ENCODE measurements around the gene TACC3.

GRCh38 chr4:1778642-1779392 lies 57.5 kb downstream of the TACC3 start:
- no peak for TF ChIP-seq POLR2AphosphoS5 (IDR thresholded peaks at IDR 0.05; ENCODE audit: low read depth, low read length)
- TF ChIP-seq, protein P1, sequence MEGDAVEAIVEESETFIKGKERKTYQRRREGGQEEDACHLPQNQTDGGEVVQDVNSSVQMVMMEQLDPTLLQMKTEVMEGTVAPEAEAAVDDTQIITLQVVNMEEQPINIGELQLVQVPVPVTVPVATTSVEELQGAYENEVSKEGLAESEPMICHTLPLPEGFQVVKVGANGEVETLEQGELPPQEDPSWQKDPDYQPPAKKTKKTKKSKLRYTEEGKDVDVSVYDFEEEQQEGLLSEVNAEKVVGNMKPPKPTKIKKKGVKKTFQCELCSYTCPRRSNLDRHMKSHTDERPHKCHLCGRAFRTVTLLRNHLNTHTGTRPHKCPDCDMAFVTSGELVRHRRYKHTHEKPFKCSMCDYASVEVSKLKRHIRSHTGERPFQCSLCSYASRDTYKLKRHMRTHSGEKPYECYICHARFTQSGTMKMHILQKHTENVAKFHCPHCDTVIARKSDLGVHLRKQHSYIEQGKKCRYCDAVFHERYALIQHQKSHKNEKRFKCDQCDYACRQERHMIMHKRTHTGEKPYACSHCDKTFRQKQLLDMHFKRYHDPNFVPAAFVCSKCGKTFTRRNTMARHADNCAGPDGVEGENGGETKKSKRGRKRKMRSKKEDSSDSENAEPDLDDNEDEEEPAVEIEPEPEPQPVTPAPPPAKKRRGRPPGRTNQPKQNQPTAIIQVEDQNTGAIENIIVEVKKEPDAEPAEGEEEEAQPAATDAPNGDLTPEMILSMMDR (IDR thresholded peaks at IDR 0.05), result no peak
- TF ChIP-seq, protein P2, sequence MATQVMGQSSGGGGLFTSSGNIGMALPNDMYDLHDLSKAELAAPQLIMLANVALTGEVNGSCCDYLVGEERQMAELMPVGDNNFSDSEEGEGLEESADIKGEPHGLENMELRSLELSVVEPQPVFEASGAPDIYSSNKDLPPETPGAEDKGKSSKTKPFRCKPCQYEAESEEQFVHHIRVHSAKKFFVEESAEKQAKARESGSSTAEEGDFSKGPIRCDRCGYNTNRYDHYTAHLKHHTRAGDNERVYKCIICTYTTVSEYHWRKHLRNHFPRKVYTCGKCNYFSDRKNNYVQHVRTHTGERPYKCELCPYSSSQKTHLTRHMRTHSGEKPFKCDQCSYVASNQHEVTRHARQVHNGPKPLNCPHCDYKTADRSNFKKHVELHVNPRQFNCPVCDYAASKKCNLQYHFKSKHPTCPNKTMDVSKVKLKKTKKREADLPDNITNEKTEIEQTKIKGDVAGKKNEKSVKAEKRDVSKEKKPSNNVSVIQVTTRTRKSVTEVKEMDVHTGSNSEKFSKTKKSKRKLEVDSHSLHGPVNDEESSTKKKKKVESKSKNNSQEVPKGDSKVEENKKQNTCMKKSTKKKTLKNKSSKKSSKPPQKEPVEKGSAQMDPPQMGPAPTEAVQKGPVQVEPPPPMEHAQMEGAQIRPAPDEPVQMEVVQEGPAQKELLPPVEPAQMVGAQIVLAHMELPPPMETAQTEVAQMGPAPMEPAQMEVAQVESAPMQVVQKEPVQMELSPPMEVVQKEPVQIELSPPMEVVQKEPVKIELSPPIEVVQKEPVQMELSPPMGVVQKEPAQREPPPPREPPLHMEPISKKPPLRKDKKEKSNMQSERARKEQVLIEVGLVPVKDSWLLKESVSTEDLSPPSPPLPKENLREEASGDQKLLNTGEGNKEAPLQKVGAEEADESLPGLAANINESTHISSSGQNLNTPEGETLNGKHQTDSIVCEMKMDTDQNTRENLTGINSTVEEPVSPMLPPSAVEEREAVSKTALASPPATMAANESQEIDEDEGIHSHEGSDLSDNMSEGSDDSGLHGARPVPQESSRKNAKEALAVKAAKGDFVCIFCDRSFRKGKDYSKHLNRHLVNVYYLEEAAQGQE (IDR thresholded peaks at IDR 0.05; ENCODE audit: insufficient read depth in 1 of 2, low read depth in 2 of 2, low read length in 1 of 2), result no peak
- TF ChIP-seq SIN3A (IDR thresholded peaks at IDR 0.05; ENCODE audit: borderline replicate concordance, insufficient read depth, low read depth, low read length), result no peak

Data from Panc1 (cell line).